Lower lobe of right lung (tissue), 2 donors: ENCODE measurements around the gene RANBP6. TPM values are rescaled to one million over a fixed set of nuclear protein-coding genes. Genes with fewer than 3 reads are reported as not detected.

Experiments
- ATAC-seq, 2 donors: fragments of 200-7000 bp; cut with Tn5 transposase; one replicate each; pipeline ENCODE4 v1.9.1; 2020 to 2022; ENCODE audit warnings: mild to moderate bottlenecking in 2 of 2, moderate library complexity in 2 of 2
- DNase-seq: peaks from one replicate; pipeline ENCODE4 v3.0.0-alpha.2; 2020
- H3K27ac ChIP-seq: fragments of 200-600 bp; one replicate; pipeline ENCODE4 v1.8.0; 2022
- H3K27me3 ChIP-seq: fragments of 200-600 bp; one replicate; pipeline ENCODE4 v1.8.0; 2022; ENCODE audit warnings: low read depth
- H3K36me3 ChIP-seq: fragments of 200-600 bp; one replicate; pipeline ENCODE4 v1.8.0; 2022; ENCODE audit warnings: mild to moderate bottlenecking
- H3K4me1 ChIP-seq: fragments of 200-600 bp; one replicate; pipeline ENCODE4 v1.8.0; 2022
- H3K4me3 ChIP-seq: fragments of 200-600 bp; one replicate; pipeline ENCODE4 v1.8.0; 2022; ENCODE audit warnings: mild to moderate bottlenecking
- H3K9me3 ChIP-seq: fragments of 200-600 bp; one replicate; pipeline ENCODE4 v1.8.0; 2022
- CTCF ChIP-seq: fragments of 200-600 bp; IDR thresholded peaks from one replicate; pipeline ENCODE4 v1.8.0; 2022; ENCODE audit warnings: antibody characterized with exemption, mild to moderate bottlenecking
- intact Hi-C: fragments of 100-400 bp; cut with DNase I; formaldehyde crosslinking; loops from one replicate; pipeline ENCODE4 v1.11.0; 2022
- total RNA-seq: library from RNA; stranded (reverse); fragmentation: NEBNext Ultra II Directional; extraction: Animal tissue kit (Norgen Biotek cat#: 25700); gene quantifications from one replicate; pipeline ENCODE4 v1.2.1, GENCODE V29; 2021
- donor health status: DM: no; HTN: yes; CAD: no; lungs with severe emphysema.

Gene RANBP6
- total RNA-seq, 1 donor from 2014 or later = 15.3 TPM

- ATAC-seq = no peak
- H3K27ac ChIP-seq = no peak overlapping the region
- intact Hi-C loops = no loop called here
- no peak for TF ChIP-seq CTCF
- DNase-seq = no peak
- no peaks in the 10 kb centered on the region for H3K27me3 ChIP-seq
- peaks cover 32% of the 10 kb centered on the region for H3K36me3 ChIP-seq
- no peaks in the 10 kb centered on the region for H3K4me1 ChIP-seq
- no peak overlapping the region for H3K4me3 ChIP-seq
- H3K9me3 ChIP-seq = no peaks in the 10 kb centered on the region
These were observed 27.2 kb downstream of the RANBP6 start for GRCh38 chr9:5988265-5988664.

DNA sequence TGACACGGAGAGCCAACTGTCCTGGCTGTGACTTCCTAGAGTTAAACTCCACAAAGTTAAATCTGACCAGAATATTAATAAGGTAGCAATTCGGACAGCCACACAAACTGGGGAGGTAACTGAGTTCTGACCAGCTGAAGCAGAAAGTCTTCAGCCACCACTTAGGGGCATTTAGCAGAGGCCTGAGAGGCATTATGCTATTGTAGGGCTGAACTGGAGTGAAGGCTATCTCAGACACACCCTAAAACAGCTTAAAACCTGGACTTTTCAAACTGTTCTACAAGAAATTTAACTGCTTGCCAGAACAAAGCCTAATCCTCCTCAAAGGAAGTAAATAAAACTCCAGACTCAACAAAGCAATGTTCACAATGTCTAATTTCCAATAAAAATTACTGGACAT, 32.4 kb downstream of the RANBP6 start:
- Histone ChIP-seq H3K4me3 (no peak overlapping the region), H3K9me3 (no peaks in the 10 kb centered on the region), H3K4me1 (no peaks in the 10 kb centered on the region), H3K27ac (no peak overlapping the region), H3K36me3 (peaks cover 45% of the 10 kb centered on the region), H3K27me3 (no peaks in the 10 kb centered on the region)
- no peak for ATAC-seq
- intact Hi-C loops = no loop called here
- no peak for TF ChIP-seq CTCF
- DNase-seq = no peak

GRCh38 chr9:5982317-5982716, 33.1 kb downstream of the RANBP6 start:
- Histone ChIP-seq H3K9me3 (no peaks in the 10 kb centered on the region), H3K4me1 (peaks cover under 1% of the 10 kb centered on the region), H3K27me3 (no peaks in the 10 kb centered on the region), H3K4me3 (no peak overlapping the region), H3K27ac (no peak overlapping the region), H3K36me3 (peaks cover 37% of the 10 kb centered on the region)
- intact Hi-C loops = no loop called here
- DNase-seq (no peak), ATAC-seq (peak; percentile 54 to 59)
- no peak for TF ChIP-seq CTCF

DNA sequence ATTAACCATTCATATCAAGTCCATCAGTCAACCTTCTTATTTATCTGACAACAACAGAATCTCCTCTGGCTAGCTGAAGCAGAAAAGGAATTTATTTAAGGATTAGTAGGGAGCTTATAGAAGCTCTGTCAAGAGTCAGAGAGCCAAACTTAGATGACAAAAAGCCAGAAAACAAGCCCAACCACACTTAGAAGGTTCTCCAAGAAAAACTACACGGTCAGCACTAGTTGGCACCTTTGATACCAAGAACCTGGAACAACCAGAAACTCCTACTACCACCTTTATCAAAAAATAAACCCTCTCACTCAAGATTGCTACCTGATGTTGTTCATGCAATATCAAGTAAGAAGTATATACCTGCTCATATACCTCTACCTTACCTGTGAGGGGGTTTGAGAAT, 36.9 kb downstream of the RANBP6 start:
- Histone ChIP-seq H3K4me3 (no peak overlapping the region), H3K36me3 (peaks cover 18% of the 10 kb centered on the region), H3K9me3 (no peaks in the 10 kb centered on the region), H3K27me3 (no peaks in the 10 kb centered on the region), H3K4me1 (peaks cover 4% of the 10 kb centered on the region), H3K27ac (no peak overlapping the region)
- intact Hi-C loops = no loop called here
- no peak for DNase-seq
- no peak for ATAC-seq
- TF ChIP-seq CTCF = no peak

DNA sequence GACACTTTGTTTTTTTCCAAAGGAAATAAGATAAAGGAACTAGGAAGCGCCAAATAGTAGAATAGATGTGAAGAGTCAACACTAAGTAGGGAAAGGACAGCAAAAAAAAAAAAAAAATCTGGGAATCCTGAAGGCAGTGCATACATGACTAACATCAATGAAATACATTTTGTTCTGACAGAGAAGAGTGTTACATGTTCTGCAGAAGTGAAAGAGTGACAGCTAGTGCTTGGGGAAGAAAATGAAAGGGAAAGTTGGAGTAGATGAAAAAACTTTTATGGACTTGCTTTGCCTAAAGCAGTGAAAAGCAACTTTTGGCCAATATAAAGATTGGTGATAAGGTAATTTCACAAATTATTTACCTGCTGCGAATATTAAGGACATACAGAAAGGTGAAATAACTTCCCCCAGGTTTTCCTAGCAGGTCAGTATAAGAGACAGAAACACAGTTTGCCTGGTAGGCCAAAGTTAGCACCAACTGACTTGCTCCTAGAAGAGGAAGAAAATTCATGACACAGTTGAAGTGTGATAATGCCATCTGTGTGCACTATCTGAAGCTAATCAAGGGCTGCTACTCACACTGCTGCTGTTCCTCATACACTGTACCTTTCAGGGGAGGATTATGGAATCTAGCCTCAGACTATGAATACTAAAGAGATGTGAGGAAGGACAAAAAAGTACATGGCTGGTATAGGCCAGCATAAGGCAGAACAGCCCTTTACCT, 38.6 kb downstream of the RANBP6 start:
- Histone ChIP-seq H3K27me3 (no peaks in the 10 kb centered on the region), H3K27ac (no peak overlapping the region), H3K9me3 (no peaks in the 10 kb centered on the region), H3K4me3 (no peak overlapping the region), H3K36me3 (peaks cover 16% of the 10 kb centered on the region), H3K4me1 (peaks cover 4% of the 10 kb centered on the region)
- intact Hi-C loops = no loop called here
- ATAC-seq (peak in 1 of 2 donors; percentile 53), DNase-seq (no peak)
- no peak for TF ChIP-seq CTCF
